Measurements from ENCODE around the gene KMT5C.

The KMT5C gene

DNA sequence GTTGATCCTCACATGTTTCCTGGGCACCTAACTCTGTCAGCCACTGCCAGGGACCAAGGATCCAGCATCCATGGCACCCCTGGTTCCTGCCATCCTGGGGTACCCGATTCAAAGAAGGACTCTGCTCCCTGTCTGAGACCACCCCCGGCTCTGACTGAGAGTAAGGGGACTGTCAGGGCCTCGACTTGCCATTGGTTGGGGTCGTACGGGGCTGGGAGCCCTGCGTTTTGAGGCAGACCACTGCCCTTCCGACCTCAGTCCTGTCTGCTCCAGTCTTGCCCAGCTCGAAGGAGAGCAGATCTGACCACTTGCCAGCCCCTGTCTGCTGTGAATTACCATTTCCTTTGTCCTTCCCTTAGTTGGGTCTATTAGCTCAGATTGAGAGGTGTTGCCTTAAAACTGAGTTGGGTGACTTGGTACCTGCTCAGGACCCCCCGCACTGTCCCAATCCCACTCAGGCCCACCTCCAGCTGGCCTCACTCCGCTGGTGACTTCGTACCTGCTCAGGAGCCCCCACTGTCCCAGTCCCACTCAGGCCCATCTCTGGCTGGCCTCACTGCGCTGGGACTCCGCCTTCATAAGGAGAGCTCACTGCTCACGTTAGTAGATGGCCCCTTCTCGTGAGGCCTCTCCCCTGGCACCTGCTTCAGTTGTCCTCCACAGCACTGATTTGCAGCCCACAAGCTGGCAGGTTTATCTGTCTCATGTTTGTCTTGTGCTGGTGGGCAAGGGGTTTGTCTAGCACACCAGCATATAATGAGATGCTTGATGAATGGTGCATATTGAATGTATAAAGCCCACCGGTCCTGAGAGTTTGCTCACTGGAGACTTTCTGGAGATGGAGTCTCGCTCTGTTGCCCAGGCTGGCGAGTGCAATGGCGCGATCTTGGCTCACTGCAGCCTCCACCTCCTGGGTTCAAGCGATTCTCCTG is 50.0 kb downstream of the KMT5C start:
- DNase-seq: no peak

GRCh38 chr19:55390461-55390880 is 50.8 kb downstream of the KMT5C start:
- DNase-seq: no peak

GRCh38 chr19:55391191-55391670 is 51.6 kb downstream of the KMT5C start:
- no peak for DNase-seq

- no peak for DNase-seq
Observed at GRCh38 chr19:55391702-55392615, 52.3 kb downstream of the KMT5C start.

- no peak for DNase-seq
Observed at GRCh38 chr19:55392820-55393761, 53.4 kb downstream of the KMT5C start.
